ENCODE results near the gene LCOR.

- TF ChIP-seq CTCF (IDR thresholded peaks at IDR 0.05) (no peak), POLR2A (IDR thresholded peaks at IDR 0.05) (no peak), POLR2AphosphoS5 (IDR thresholded peaks at IDR 0.05) (no peak)
These were observed 167.2 kb downstream of the LCOR start for GRCh38 chr10:96999337-96999736.
